ENCODE measurements around the gene SLC7A7.
"Not testable (repeated sequence)": the region's sequence is repeated elsewhere in the genome, so short reads cannot be mapped to it uniquely, and the experiment has no call there.

Gene SLC7A7

GRCh38 chr14:22747769-22748168 lies 67.5 kb downstream of the SLC7A7 start:
- DNase-seq: no peak

DNA sequence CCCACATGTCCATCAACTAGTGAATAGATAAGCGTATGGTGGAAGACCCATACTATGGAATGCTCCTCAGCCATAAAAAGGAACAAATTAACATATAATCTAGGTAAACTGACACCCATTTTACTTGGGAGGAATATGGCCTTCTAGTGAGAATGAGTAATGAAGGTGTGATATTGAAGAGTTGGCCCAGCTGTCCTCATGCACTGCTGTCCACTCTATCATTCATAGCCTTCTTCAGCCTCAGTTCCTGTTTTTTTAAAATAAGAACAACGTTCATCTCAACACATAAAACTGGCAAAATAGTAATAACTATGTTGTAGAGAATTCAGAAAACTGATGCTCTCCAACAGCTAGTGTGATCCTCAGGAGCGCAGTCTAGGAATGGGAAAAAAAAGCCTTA lies 75.2 kb downstream of the SLC7A7 start:
- no peak for DNase-seq

DNA sequence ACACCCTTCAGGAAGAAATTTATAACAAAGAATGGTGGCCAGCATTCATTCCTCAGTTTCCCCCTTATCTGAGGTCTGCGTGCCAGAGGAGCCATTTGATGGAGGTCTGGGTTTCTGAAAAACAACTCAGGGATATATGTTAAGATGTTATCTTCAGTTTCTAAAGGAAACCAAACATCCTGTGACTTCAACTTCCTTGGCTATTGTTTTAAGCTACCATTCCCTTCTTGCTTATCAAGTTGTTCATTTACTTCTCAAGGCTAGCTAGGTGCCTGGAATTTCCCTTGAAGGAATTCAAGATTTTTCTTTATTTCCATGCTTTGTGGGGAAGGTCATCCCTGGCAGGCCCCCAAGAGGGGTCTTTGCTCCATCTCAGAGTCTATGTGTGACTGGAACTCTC lies 75.8 kb downstream of the SLC7A7 start:
- no peak for DNase-seq

- no peak for DNase-seq
Measured at GRCh38 chr14:22737052-22737451, 78.2 kb downstream of the SLC7A7 start.

GRCh38 chr14:22736384-22736783 lies 78.9 kb downstream of the SLC7A7 start:
- not testable (repeated sequence) for DNase-seq

DNA sequence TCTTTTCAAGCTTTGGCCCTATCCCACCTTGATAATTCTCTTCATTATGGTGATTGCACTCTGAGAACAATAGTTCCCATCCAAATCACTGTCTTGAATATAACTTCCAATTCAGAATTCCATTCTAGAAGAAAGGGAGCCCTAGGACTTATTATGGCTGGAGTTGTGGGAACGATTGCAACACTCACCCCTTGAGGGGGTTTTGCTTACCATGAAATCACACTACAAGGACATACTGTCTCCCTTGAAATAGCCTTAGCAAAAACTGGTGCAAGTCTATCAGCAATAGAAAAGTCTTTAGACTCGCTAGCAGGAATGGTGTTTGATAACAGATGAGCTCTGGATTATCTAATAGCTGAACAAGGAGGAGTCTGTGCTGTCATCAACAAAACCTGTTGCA lies 80.1 kb downstream of the SLC7A7 start:
- DNase-seq: no peak

- no peak for DNase-seq
Measured at GRCh38 chr14:22733829-22734228, 81.4 kb downstream of the SLC7A7 start.

GRCh38 chr14:22732062-22732461 lies 83.2 kb downstream of the SLC7A7 start:
- not testable (repeated sequence) for DNase-seq

GRCh38 chr14:22726012-22726411 lies 89.2 kb downstream of the SLC7A7 start:
- DNase-seq: no peak

DNA sequence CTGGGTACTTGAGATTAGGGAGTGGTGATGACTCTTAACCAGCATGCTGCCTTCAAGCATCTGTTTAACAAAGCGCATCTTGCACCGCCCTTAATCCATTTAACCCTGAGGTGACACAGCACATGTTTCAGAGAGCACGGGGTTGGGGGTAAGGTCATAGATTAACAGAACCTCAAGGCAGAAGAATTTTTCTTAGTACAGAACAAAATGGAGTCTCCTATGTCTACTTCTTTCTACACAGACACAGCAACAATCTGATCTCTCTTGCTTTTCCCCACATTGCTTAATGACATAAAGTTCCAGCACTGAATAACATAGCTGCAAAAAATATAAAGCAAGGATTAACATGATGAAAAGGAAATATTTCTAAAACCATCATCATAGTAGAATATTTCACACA lies 89.9 kb downstream of the SLC7A7 start:
- DNase-seq: not testable (repeated sequence)

GRCh38 chr14:22724847-22725246 lies 90.4 kb downstream of the SLC7A7 start:
- not testable (repeated sequence) for DNase-seq

GRCh38 chr14:22723815-22724214 lies 91.4 kb downstream of the SLC7A7 start:
- no peak for DNase-seq
